SK-N-SH treated with all-trans-retinoic acid at 6 μM for 48 hours (cell line): ENCODE data around the gene SSBP4.

ENCODE experiments used
- ARNTL ChIP-seq: fragments of 450-650 bp; formaldehyde crosslinking; IDR thresholded peaks from 2 replicates; pipeline ENCODE4 v1.5.0; 2020; ENCODE audit warnings: low read depth, mild to moderate bottlenecking, moderate library complexity, borderline replicate concordance
- CSDC2 ChIP-seq: fragments of 250-450 bp; sonication (Bioruptor Pico); IDR thresholded peaks from 2 replicates; pipeline ENCODE4 v1.5.0; 2020; ENCODE audit warnings: mild to moderate bottlenecking, moderate library complexity
- ESRRG ChIP-seq: fragments of 250-450 bp; sonication (Bioruptor Pico); IDR thresholded peaks from 2 replicates; pipeline ENCODE4 v1.6.1; 2021; ENCODE audit warnings: mild to moderate bottlenecking
- GLIS3 ChIP-seq: fragments of 250-450 bp; sonication (Bioruptor Pico); IDR thresholded peaks from 2 replicates; pipeline ENCODE4 v1.5.0; 2020; ENCODE audit warnings: mild to moderate bottlenecking, moderate library complexity
- RARB ChIP-seq: fragments of 250-450 bp; sonication (Bioruptor Pico); IDR thresholded peaks from 2 replicates; pipeline ENCODE4 v1.8.0; 2021; ENCODE audit warnings: mild to moderate bottlenecking, moderate library complexity
- SNAI2 ChIP-seq: fragments of 250-450 bp; sonication (Bioruptor Pico); IDR thresholded peaks from 2 replicates; pipeline ENCODE4 v1.5.0; 2020; ENCODE audit warnings: mild to moderate bottlenecking, moderate library complexity
- TOX ChIP-seq: fragments of 250-450 bp; sonication (Bioruptor Pico); IDR thresholded peaks from 2 replicates; pipeline ENCODE4 v1.8.0; 2021; ENCODE audit warnings: mild to moderate bottlenecking, moderate library complexity, borderline replicate concordance
- TF ChIP-seq, protein P1 (sequence below): fragments of 250-450 bp; sonication (Bioruptor Pico); IDR thresholded peaks from 2 replicates; pipeline ENCODE4 v1.5.1; 2021; ENCODE audit warnings: mild to moderate bottlenecking, moderate library complexity
- TF ChIP-seq, protein P2 (sequence below): fragments of 250-450 bp; sonication (Bioruptor Pico); IDR thresholded peaks from 2 replicates; pipeline ENCODE4 v1.8.0; 2020; ENCODE audit warnings: mild to moderate bottlenecking, moderate library complexity, borderline replicate concordance

DNA sequence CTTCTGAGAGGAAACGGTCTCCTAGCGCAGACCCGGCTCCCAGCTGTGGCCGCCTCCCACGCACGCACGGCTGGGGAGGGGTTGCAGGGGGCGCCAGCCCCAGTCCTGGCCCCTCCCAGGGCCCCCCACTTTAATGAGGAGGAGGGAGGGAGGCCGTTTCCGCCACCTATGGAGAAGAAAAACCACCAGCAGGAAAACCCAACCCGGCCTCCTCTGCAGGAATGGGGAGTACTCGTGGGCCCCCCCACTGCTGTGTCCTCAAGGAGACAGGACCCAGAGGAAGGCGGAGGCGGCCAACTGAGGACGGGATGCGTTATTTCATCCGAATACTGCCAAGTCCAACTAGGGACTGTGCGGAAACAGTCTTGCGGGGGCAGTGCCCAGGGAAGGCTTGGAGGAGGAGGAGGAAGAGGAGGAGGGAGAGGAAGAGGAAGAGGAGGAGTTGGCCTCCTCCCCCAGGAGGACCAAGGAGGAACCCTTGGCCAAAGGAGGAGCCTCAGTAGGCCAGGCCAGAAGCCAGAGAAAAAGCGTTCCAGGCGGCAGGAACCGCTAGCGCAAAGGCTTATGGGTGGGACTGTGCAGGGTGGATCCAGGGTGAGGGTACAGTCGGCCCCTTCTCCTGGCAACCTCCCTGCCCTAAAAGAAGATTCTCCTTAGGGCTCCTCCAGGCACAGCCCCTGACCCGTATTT, 3.9 kb upstream of the SSBP4 start:
- TF ChIP-seq CSDC2 = no peak
- TF ChIP-seq ESRRG (CRISPR knock-in tag) = no peak
- TF ChIP-seq GLIS3 (CRISPR knock-in tag) = no peak
- TF ChIP-seq, protein P1, sequence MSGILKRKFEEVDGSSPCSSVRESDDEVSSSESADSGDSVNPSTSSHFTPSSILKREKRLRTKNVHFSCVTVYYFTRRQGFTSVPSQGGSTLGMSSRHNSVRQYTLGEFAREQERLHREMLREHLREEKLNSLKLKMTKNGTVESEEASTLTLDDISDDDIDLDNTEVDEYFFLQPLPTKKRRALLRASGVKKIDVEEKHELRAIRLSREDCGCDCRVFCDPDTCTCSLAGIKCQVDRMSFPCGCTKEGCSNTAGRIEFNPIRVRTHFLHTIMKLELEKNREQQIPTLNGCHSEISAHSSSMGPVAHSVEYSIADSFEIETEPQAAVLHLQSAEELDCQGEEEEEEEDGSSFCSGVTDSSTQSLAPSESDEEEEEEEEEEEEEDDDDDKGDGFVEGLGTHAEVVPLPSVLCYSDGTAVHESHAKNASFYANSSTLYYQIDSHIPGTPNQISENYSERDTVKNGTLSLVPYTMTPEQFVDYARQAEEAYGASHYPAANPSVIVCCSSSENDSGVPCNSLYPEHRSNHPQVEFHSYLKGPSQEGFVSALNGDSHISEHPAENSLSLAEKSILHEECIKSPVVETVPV (CRISPR knock-in tag) = no peak
- TF ChIP-seq ARNTL (CRISPR knock-in tag) = no peak
- TF ChIP-seq TOX = no peak
- TF ChIP-seq RARB = no peak
- TF ChIP-seq, protein P2, sequence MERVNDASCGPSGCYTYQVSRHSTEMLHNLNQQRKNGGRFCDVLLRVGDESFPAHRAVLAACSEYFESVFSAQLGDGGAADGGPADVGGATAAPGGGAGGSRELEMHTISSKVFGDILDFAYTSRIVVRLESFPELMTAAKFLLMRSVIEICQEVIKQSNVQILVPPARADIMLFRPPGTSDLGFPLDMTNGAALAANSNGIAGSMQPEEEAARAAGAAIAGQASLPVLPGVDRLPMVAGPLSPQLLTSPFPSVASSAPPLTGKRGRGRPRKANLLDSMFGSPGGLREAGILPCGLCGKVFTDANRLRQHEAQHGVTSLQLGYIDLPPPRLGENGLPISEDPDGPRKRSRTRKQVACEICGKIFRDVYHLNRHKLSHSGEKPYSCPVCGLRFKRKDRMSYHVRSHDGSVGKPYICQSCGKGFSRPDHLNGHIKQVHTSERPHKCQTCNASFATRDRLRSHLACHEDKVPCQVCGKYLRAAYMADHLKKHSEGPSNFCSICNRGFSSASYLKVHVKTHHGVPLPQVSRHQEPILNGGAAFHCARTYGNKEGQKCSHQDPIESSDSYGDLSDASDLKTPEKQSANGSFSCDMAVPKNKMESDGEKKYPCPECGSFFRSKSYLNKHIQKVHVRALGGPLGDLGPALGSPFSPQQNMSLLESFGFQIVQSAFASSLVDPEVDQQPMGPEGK (CRISPR knock-in tag) = no peak
- no peak for TF ChIP-seq SNAI2 (CRISPR knock-in tag)
